ENCODE data around the gene PRR5L. TPM values are rescaled to one million over a fixed set of nuclear protein-coding genes. Genes with fewer than 3 reads are reported as not detected.
A peak's percentile ranks its signal among the peaks of the same experiment; 100 is the strongest.

Gene PRR5L
- total RNA-seq, 1 donor, result 57.0 TPM

GRCh38 chr11:36447514-36447913 lies 151.4 kb downstream of the PRR5L start:
- H3K4me3 ChIP-seq (ENCODE audit: low read depth, low read length), result no peak overlapping the region
- peak; percentile 31 for DNase-seq (ENCODE audit: low read depth)
- no peak for TF ChIP-seq CTCF (IDR thresholded peaks at IDR 0.05; ENCODE audit: insufficient read depth, low read depth, low read length)

GRCh38 chr11:36447947-36448346 lies 151.9 kb downstream of the PRR5L start:
- TF ChIP-seq CTCF (IDR thresholded peaks at IDR 0.05; ENCODE audit: insufficient read depth, low read depth, low read length), result no peak
- DNase-seq (ENCODE audit: low read depth), result no peak

GRCh38 chr11:36449561-36450096 lies 153.5 kb downstream of the PRR5L start:
- H3K4me3 ChIP-seq (ENCODE audit: low read depth, low read length), result no peak overlapping the region
- no peak for DNase-seq (ENCODE audit: low read depth)
- TF ChIP-seq CTCF (IDR thresholded peaks at IDR 0.05; ENCODE audit: insufficient read depth, low read depth, low read length), result no peak

More at GRCh38 chr11:36447947-36448346, 151.9 kb downstream of the PRR5L start:
- H3K4me3 ChIP-seq (ENCODE audit: low read depth, low read length), result no peak overlapping the region

- DNase-seq (ENCODE audit: low read depth), result peak; percentile 33
- no peak for TF ChIP-seq CTCF (IDR thresholded peaks at IDR 0.05; ENCODE audit: insufficient read depth, low read depth, low read length)
- H3K4me3 ChIP-seq (ENCODE audit: low read depth, low read length), result no peak overlapping the region
Observed at GRCh38 chr11:36450110-36450572, 154.1 kb downstream of the PRR5L start.

GRCh38 chr11:36451045-36451444 lies 155.0 kb downstream of the PRR5L start:
- no peak for DNase-seq (ENCODE audit: low read depth)
- TF ChIP-seq CTCF (IDR thresholded peaks at IDR 0.05; ENCODE audit: insufficient read depth, low read depth, low read length), result no peak
- H3K4me3 ChIP-seq (ENCODE audit: low read depth, low read length), result no peak overlapping the region

- DNase-seq (ENCODE audit: low read depth), result no peak
- TF ChIP-seq CTCF (IDR thresholded peaks at IDR 0.05; ENCODE audit: insufficient read depth, low read depth, low read length), result no peak
- no peak overlapping the region for H3K4me3 ChIP-seq (ENCODE audit: low read depth, low read length)
Observed at GRCh38 chr11:36451681-36452080, 155.6 kb downstream of the PRR5L start.

All from fibroblast of villous mesenchyme (primary cell).